OCI-LY3 (cell line): ENCODE results near the gene NUP210.

Source experiments
- H2AFZ ChIP-seq: fragments of 200-600, 300-600 bp; shearing (Covaris generic); 2 replicates; pipeline ENCODE4 v1.6.0; 2014; ENCODE audit warnings: antibody characterized with exemption, low read depth, low read length
- H3K27ac ChIP-seq: fragments of 200-600, 300-600 bp; sonication (generic); 2 replicates; pipeline ENCODE4 v1.5.1; 2014; ENCODE audit warnings: mild to moderate bottlenecking, low read length, moderate library complexity, mixed read lengths
- H3K27me3 ChIP-seq: fragments of 200-600, 300-600 bp; sonication (generic); 2 replicates; pipeline ENCODE4 v1.6.1; 2014; ENCODE audit warnings: low read depth, low read length, mixed read lengths
- H3K36me3 ChIP-seq: fragments of 200-600, 300-600 bp; sonication (generic); replicated peaks from 2 replicates; pipeline ENCODE3; 2014; ENCODE audit warnings: low read depth, low read length, mixed read lengths
- H3K4me1 ChIP-seq: fragments of 300-600, 200-600 bp; sonication (generic); 2 replicates; pipeline ENCODE4 v1.6.1; 2014; ENCODE audit warnings: low read length, mixed read lengths
- H3K4me2 ChIP-seq: fragments of 200-600, 300-600 bp; sonication (generic); 2 replicates; pipeline ENCODE4 v1.6.1; 2014; ENCODE audit warnings: low read length, mixed read lengths
- H3K4me3 ChIP-seq: fragments of 300-600, 200-600 bp; sonication (generic); 2 replicates; pipeline ENCODE4 v1.5.1; 2014; ENCODE audit warnings: antibody characterized with exemption, mild to moderate bottlenecking, low read length, moderate library complexity
- H3K79me2 ChIP-seq: fragments of 300-600, 200-600 bp; shearing (Covaris generic); 2 replicates; pipeline ENCODE4 v1.6.1; 2014; ENCODE audit warnings: mild to moderate bottlenecking, low read length, mixed read lengths
- H3K9ac ChIP-seq: fragments of 300-600, 200-600 bp; shearing (Covaris generic); 2 replicates; pipeline ENCODE4 v1.6.0; 2014; ENCODE audit warnings: mild to moderate bottlenecking, low read length, moderate library complexity
- H3K9me3 ChIP-seq: fragments of 200-600, 300-600 bp; shearing (Covaris generic); 2 replicates; pipeline ENCODE4 v1.6.1; 2014; ENCODE audit warnings: low read length, mixed read lengths; ENCODE audit not compliant: insufficient read depth
- H4K20me1 ChIP-seq: fragments of 200-600, 300-600 bp; sonication (generic); 2 replicates; pipeline ENCODE4 v1.6.1; 2016; ENCODE audit warnings: low read length, mixed read lengths; ENCODE audit not compliant: insufficient read depth
- EZH2phosphoT487 ChIP-seq: fragments of 200-600 bp; shearing (Covaris generic); IDR thresholded peaks from 2 replicates; pipeline ENCODE4 v1.6.1; 2018; ENCODE audit warnings: antibody characterized with exemption, mixed run types, low read depth
- TF ChIP-seq, protein P1 (sequence below): fragments of 200-600, 300-600 bp; sonication (generic); IDR thresholded peaks from 2 replicates; pipeline ENCODE4 v1.5.1; 2014; ENCODE audit warnings: antibody characterized with exemption, low read length, low read depth

NUP210 gene

DNA sequence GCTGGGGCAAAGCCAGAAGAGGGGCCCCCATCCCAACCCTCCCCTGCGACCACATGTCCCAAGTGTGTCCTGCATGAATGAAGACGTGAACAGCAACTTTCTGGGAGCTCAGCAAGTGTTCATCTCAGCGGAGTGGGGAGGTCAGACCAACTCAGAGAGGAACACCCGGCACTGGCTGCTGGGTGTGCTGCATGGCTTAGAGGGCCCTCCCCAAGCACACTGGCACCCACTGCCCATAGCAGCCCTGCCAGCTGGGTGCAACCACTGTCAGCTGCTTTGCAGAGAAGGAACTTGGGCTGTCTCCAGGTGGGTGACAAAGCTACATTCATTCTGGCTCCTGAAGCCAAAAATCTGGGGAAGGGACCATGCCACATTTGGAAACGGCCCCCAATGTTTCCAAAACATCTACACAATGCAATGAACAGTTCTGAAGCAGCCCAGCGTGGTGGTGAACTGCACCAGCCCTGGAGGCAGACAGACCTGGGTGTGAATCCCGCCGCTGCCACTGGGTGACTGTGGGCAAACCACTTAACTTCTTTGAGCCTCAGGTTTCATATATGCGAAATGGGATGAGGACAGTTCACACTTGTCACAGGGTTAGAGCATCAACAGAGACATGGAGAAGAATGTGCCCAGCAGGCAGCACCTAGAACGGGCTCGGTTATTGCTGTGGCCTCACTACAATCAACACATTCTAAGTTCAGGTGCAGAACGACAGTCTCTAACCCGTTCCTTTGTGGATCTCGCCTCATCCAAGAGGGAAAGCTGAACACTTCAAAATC, 145.4 kb downstream of the NUP210 start:
- no peak overlapping the region for H3K4me3 ChIP-seq
- H4K20me1 ChIP-seq, result no peaks in the 10 kb centered on the region
- no peak overlapping the region for H3K4me2 ChIP-seq
- no peaks in the 10 kb centered on the region for H3K36me3 ChIP-seq
- H3K9ac ChIP-seq, result no peak overlapping the region
- TF ChIP-seq, protein P1, sequence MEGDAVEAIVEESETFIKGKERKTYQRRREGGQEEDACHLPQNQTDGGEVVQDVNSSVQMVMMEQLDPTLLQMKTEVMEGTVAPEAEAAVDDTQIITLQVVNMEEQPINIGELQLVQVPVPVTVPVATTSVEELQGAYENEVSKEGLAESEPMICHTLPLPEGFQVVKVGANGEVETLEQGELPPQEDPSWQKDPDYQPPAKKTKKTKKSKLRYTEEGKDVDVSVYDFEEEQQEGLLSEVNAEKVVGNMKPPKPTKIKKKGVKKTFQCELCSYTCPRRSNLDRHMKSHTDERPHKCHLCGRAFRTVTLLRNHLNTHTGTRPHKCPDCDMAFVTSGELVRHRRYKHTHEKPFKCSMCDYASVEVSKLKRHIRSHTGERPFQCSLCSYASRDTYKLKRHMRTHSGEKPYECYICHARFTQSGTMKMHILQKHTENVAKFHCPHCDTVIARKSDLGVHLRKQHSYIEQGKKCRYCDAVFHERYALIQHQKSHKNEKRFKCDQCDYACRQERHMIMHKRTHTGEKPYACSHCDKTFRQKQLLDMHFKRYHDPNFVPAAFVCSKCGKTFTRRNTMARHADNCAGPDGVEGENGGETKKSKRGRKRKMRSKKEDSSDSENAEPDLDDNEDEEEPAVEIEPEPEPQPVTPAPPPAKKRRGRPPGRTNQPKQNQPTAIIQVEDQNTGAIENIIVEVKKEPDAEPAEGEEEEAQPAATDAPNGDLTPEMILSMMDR, result no peak
- no peak for TF ChIP-seq EZH2phosphoT487
- H3K27me3 ChIP-seq, result peaks cover 30% of the 10 kb centered on the region; the same call in 1 of the 2 replicates
- H2AFZ ChIP-seq, result no peak overlapping the region
- no peaks in the 10 kb centered on the region for H3K79me2 ChIP-seq
- H3K9me3 ChIP-seq, result no peaks in the 10 kb centered on the region
- no peak overlapping the region for H3K27ac ChIP-seq
- no peaks in the 10 kb centered on the region for H3K4me1 ChIP-seq

- Histone ChIP-seq H3K4me1 (no peaks in the 10 kb centered on the region), H2AFZ (no peak overlapping the region), H3K27ac (no peak overlapping the region), H3K36me3 (no peaks in the 10 kb centered on the region), H3K4me2 (no peak overlapping the region), H3K4me3 (no peak overlapping the region), H3K9me3 (no peaks in the 10 kb centered on the region), H4K20me1 (no peaks in the 10 kb centered on the region), H3K9ac (no peak overlapping the region), H3K27me3 (peaks cover 30% of the 10 kb centered on the region; the same call in 1 of the 2 replicates), H3K79me2 (no peaks in the 10 kb centered on the region)
- TF ChIP-seq, protein P1, result no peak
- no peak for TF ChIP-seq EZH2phosphoT487
These were observed 146.0 kb downstream of the NUP210 start for GRCh38 chr3:13274125-13274524.

- no peak overlapping the region for H3K4me2 ChIP-seq
- H2AFZ ChIP-seq, result no peak overlapping the region
- peaks cover 33% of the 10 kb centered on the region; the same call in 1 of the 2 replicates for H3K27me3 ChIP-seq
- no peaks in the 10 kb centered on the region for H3K9me3 ChIP-seq
- no peak overlapping the region for H3K4me3 ChIP-seq
- no peaks in the 10 kb centered on the region for H3K36me3 ChIP-seq
- H3K4me1 ChIP-seq, result no peaks in the 10 kb centered on the region
- H3K79me2 ChIP-seq, result no peaks in the 10 kb centered on the region
- no peak overlapping the region for H3K9ac ChIP-seq
- no peak for TF ChIP-seq EZH2phosphoT487
- TF ChIP-seq, protein P1, result no peak
- H3K27ac ChIP-seq, result no peak overlapping the region
- H4K20me1 ChIP-seq, result no peaks in the 10 kb centered on the region
These were observed 146.5 kb downstream of the NUP210 start for GRCh38 chr3:13273604-13274105.

GRCh38 chr3:13272831-13273603, 147.1 kb downstream of the NUP210 start:
- H3K4me1 ChIP-seq, result no peaks in the 10 kb centered on the region
- H3K27ac ChIP-seq, result no peak overlapping the region
- H3K36me3 ChIP-seq, result no peaks in the 10 kb centered on the region
- H3K27me3 ChIP-seq, result peaks cover 36% of the 10 kb centered on the region; the same call in 1 of the 2 replicates
- no peak overlapping the region for H2AFZ ChIP-seq
- no peak overlapping the region for H3K9ac ChIP-seq
- TF ChIP-seq EZH2phosphoT487, result no peak
- TF ChIP-seq, protein P1, result no peak
- no peaks in the 10 kb centered on the region for H3K9me3 ChIP-seq
- no peak overlapping the region for H3K4me2 ChIP-seq
- H3K4me3 ChIP-seq, result no peak overlapping the region
- H4K20me1 ChIP-seq, result no peaks in the 10 kb centered on the region
- H3K79me2 ChIP-seq, result no peaks in the 10 kb centered on the region
